ENCODE results near the gene CYP11A1. TPM values are rescaled to one million over a fixed set of nuclear protein-coding genes. Genes with fewer than 3 reads are reported as not detected.
A peak's percentile ranks its signal among the peaks of the same experiment; 100 is the strongest.

The CYP11A1 gene
- total and polyA plus RNA-seq, 2 donors (not counting 1 experiment from before 2014, with no cell fraction given): not detected

GRCh38 chr15:74389241-74390048 lies 22.0 kb upstream of the CYP11A1 start:
- POLR2A ChIA-PET: interaction anchor here (0.6 to 1.5 kb wide), 2 partner anchors 20 to 42 kb away, joined by 6 read pairs; no protein-coding TSS in a partner anchor
- Mint-ChIP-seq H3K27ac (peak overlapping the region; percentile 5), H3K4me3 (no peak overlapping the region), H3K27me3 (no peaks in the 10 kb centered on the region), H3K9me3 (ENCODE audit: insufficient read depth) (no peaks in the 10 kb centered on the region), H3K4me1 (peaks cover 86% of the 10 kb centered on the region)
- CTCF ChIA-PET: interaction anchor here (1.2 to 23.1 kb wide), 5 partner anchors 14 to 388 kb away, joined by 3 to 855 read pairs (median 5); partner anchors contain the start of gene SEMA7A
- no peak overlapping the region for H3K4me3 ChIP-seq (ENCODE audit: control extremely low read depth in 1 of 5, extremely low read depth in 1 of 5, insufficient read depth in 1 of 5, low read depth in 2 of 5, low read length in 4 of 5)
- H2AFZ ChIP-seq (ENCODE audit: insufficient read depth, low read depth, low read length, poor library complexity, severe bottlenecking): no peak overlapping the region
- H3K27ac ChIP-seq (ENCODE audit: low read length in 2 of 2): no peak overlapping the region
- intact Hi-C loops (cut with micrococcal nuclease): no loop called here
- ATAC-seq (ENCODE audit: low read depth) (no peak), DNase-seq (no peak)
- no peaks in the 10 kb centered on the region for H3K36me3 ChIP-seq (replicated peaks in 1 of 2; ENCODE audit: control extremely low read depth in 1 of 2, control insufficient read depth in 1 of 2, extremely low read depth in 1 of 2, insufficient read depth in 2 of 2, low read length in 1 of 2)
- H3K9me3 ChIP-seq (ENCODE audit: control extremely low read depth in 1 of 3, control insufficient read depth in 2 of 3, insufficient read depth in 1 of 3, low read length in 2 of 3): no peaks in the 10 kb centered on the region
- H3K9ac ChIP-seq (ENCODE audit: low read length): no peak overlapping the region
- H3K79me2 ChIP-seq (ENCODE audit: control insufficient read depth, insufficient read depth, low read length): peaks cover 8% of the 10 kb centered on the region
- no peak overlapping the region for H3K4me2 ChIP-seq (replicated peaks; ENCODE audit: low read depth, low read length, poor library complexity, severe bottlenecking)
- 80% methylated on average over 18 of the region's 20 CpGs for WGBS (ENCODE audit: insufficient coverage)
- TF ChIP-seq CTCF (IDR thresholded peaks at IDR 0.05) (no peak), EZH2 (IDR thresholded peaks at IDR 0.05; ENCODE audit: borderline replicate concordance, insufficient read depth, low read depth, low read length, poor library complexity, severe bottlenecking) (no peak)
- peaks cover 70 to 94% of the 10 kb centered on the region in 2 donors for H3K4me1 ChIP-seq (ENCODE audit: control insufficient read depth in 2 of 2, insufficient read depth in 2 of 2, low read length in 2 of 2)
- no peaks in the 10 kb centered on the region for H4K20me1 ChIP-seq (ENCODE audit: control insufficient read depth, insufficient read depth, low read length, poor library complexity, severe bottlenecking)
- H3K27me3 ChIP-seq (replicated peaks in 1 of 4; ENCODE audit: control extremely low read depth in 1 of 4, control insufficient read depth in 3 of 4, insufficient read depth in 4 of 4, low read length in 3 of 4): no peaks in the 10 kb centered on the region

- H3K27me3 Mint-ChIP-seq: no peaks in the 10 kb centered on the region
- Histone ChIP-seq H2AFZ (ENCODE audit: insufficient read depth, low read depth, low read length, poor library complexity, severe bottlenecking) (no peak overlapping the region), H3K4me1 (ENCODE audit: control insufficient read depth in 2 of 2, insufficient read depth in 2 of 2, low read length in 2 of 2) (peaks cover 71 to 94% of the 10 kb centered on the region in 2 donors), H3K27me3 (replicated peaks in 1 of 4; ENCODE audit: control extremely low read depth in 1 of 4, control insufficient read depth in 3 of 4, insufficient read depth in 4 of 4, low read length in 3 of 4) (no peaks in the 10 kb centered on the region), H3K79me2 (ENCODE audit: control insufficient read depth, insufficient read depth, low read length) (peaks cover 8% of the 10 kb centered on the region), H3K9ac (ENCODE audit: low read length) (no peak overlapping the region), H3K27ac (ENCODE audit: low read length in 2 of 2) (no peak overlapping the region), H3K36me3 (replicated peaks in 1 of 2; ENCODE audit: control extremely low read depth in 1 of 2, control insufficient read depth in 1 of 2, extremely low read depth in 1 of 2, insufficient read depth in 2 of 2, low read length in 1 of 2) (no peaks in the 10 kb centered on the region), H3K4me2 (replicated peaks; ENCODE audit: low read depth, low read length, poor library complexity, severe bottlenecking) (no peak overlapping the region), H4K20me1 (ENCODE audit: control insufficient read depth, insufficient read depth, low read length, poor library complexity, severe bottlenecking) (no peaks in the 10 kb centered on the region), H3K9me3 (ENCODE audit: control extremely low read depth in 1 of 3, control insufficient read depth in 2 of 3, insufficient read depth in 1 of 3, low read length in 2 of 3) (no peaks in the 10 kb centered on the region), H3K4me3 (ENCODE audit: control extremely low read depth in 1 of 5, extremely low read depth in 1 of 5, insufficient read depth in 1 of 5, low read depth in 2 of 5, low read length in 4 of 5) (no peak overlapping the region)
- CTCF ChIA-PET: interaction anchor here (1.2 to 23.1 kb wide), 5 partner anchors 13 to 389 kb away, joined by 3 to 855 read pairs (median 5); partner anchors contain the start of gene SEMA7A
- WGBS (ENCODE audit: insufficient coverage): 94% methylated on average over 8 of the region's 10 CpGs
- no peak for TF ChIP-seq EZH2 (IDR thresholded peaks at IDR 0.05; ENCODE audit: borderline replicate concordance, insufficient read depth, low read depth, low read length, poor library complexity, severe bottlenecking)
- TF ChIP-seq CTCF (IDR thresholded peaks at IDR 0.05): no peak
- intact Hi-C loops (cut with micrococcal nuclease): no loop called here
- ATAC-seq (ENCODE audit: low read depth) (no peak), DNase-seq (no peak)
- peaks cover 86% of the 10 kb centered on the region for H3K4me1 Mint-ChIP-seq
- peak overlapping the region; percentile 89 for H3K27ac Mint-ChIP-seq
- POLR2A ChIA-PET: no interaction called here
- no peaks in the 10 kb centered on the region for H3K9me3 Mint-ChIP-seq (ENCODE audit: insufficient read depth)
- no peak overlapping the region for H3K4me3 Mint-ChIP-seq
Measured at GRCh38 chr15:74388363-74388951, 21.0 kb upstream of the CYP11A1 start.

Data from B cell (primary cell).